ENCODE data around the gene LRRC15.

DNA sequence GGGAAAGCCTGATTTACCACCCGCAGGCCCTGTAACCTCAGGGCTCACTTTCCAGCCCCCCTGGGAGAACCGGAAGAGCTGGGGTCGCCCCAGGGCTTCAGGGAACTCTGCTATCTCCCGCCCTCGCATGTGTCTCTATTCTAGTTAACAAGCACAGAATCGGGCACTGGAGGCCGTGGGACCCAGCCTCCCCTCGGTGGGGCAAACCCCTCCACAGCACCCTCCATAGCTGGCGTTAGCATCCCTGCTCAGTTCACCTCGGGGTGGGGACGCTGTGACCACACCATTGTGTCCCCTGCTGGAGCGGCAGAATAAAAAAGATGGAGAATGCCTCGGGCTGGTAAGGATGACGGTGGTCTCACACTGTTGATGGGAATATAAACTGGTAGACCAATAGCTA, 3.5 kb upstream of the LRRC15 start:
- TF ChIP-seq POLR2A (IDR thresholded peaks at IDR 0.05; ENCODE audit: low read depth), result no peak
- TF ChIP-seq, protein P1, sequence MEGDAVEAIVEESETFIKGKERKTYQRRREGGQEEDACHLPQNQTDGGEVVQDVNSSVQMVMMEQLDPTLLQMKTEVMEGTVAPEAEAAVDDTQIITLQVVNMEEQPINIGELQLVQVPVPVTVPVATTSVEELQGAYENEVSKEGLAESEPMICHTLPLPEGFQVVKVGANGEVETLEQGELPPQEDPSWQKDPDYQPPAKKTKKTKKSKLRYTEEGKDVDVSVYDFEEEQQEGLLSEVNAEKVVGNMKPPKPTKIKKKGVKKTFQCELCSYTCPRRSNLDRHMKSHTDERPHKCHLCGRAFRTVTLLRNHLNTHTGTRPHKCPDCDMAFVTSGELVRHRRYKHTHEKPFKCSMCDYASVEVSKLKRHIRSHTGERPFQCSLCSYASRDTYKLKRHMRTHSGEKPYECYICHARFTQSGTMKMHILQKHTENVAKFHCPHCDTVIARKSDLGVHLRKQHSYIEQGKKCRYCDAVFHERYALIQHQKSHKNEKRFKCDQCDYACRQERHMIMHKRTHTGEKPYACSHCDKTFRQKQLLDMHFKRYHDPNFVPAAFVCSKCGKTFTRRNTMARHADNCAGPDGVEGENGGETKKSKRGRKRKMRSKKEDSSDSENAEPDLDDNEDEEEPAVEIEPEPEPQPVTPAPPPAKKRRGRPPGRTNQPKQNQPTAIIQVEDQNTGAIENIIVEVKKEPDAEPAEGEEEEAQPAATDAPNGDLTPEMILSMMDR (IDR thresholded peaks at IDR 0.05), result no peak
- no peak for TF ChIP-seq EP300 (IDR thresholded peaks at IDR 0.05)
